PFSK-1 (cell line): Measurements from ENCODE around the gene ADCY4.

Source experiments
- FOXP2 ChIP-seq: optimal IDR thresholded peaks from 2 replicates; pipeline ENCODE3; 2011; ENCODE audit warnings: borderline replicate concordance, control low read depth, inconsistent platforms; ENCODE audit not compliant: insufficient read depth; ENCODE audit errors: extremely low read length, extremely low read depth
- POLR2AphosphoS5 ChIP-seq: IDR thresholded peaks from 2 replicates; pipeline ENCODE4 v1.6.1; 2012; ENCODE audit warnings: low read depth, mild to moderate bottlenecking, control low read depth, low read length, moderate library complexity
- REST ChIP-seq, 2 experiments: IDR thresholded peaks; 2 replicates each; pipeline versions ENCODE4 v1.6.1 to v1.8.0; 2011 to 2012; ENCODE audit warnings: low read depth in 2 of 2, low read length in 2 of 2, control low read depth in 1 of 2, inconsistent platforms in 1 of 2, mild to moderate bottlenecking in 1 of 2, moderate library complexity in 1 of 2; ENCODE audit not compliant: insufficient read depth in 1 of 2
- SIN3A ChIP-seq: IDR thresholded peaks from 2 replicates; pipeline ENCODE4 v1.6.1; 2012; ENCODE audit warnings: mild to moderate bottlenecking, low read length, moderate library complexity, borderline replicate concordance; ENCODE audit not compliant: insufficient read depth
- TAF1 ChIP-seq: IDR thresholded peaks from 2 replicates; pipeline ENCODE4 v1.6.1; 2012; ENCODE audit warnings: low read length, control low read depth, borderline replicate concordance; ENCODE audit not compliant: insufficient read depth

GRCh38 chr14:24377657-24378056, 42.8 kb upstream of the ADCY4 start:
- no peak for TF ChIP-seq SIN3A
- TF ChIP-seq REST (IDR thresholded peaks at IDR 0.05; ENCODE audit: insufficient read depth in 1 of 2, low read depth in 2 of 2, low read length in 2 of 2), result no peak
- TF ChIP-seq TAF1, result no peak
- TF ChIP-seq POLR2AphosphoS5, result no peak
- no peak for TF ChIP-seq FOXP2
